K562 (cell line): ENCODE results near the gene R3HDM2. TPM values are rescaled to one million over a fixed set of nuclear protein-coding genes. Genes with fewer than 3 reads are reported as not detected.

ENCODE experiments used
- DNMT1 ChIP-seq: fragments of 450-650 bp; IDR thresholded peaks from 2 replicates; pipeline ENCODE4 v1.6.1; 2016; ENCODE audit warnings: antibody characterized with exemption, mild to moderate bottlenecking
- HOXB6 ChIP-seq: fragments of 250-450 bp; sonication (Bioruptor Pico); IDR thresholded peaks from 2 replicates; pipeline ENCODE4 v1.5.1; 2022; ENCODE audit warnings: mild to moderate bottlenecking, borderline replicate concordance
- IRF1 ChIP-seq: sonication (generic); formaldehyde crosslinking; IDR thresholded peaks from 2 replicates; pipeline ENCODE4 v1.8.0; 2022; ENCODE audit warnings: missing genetic modification reagents, mild to moderate bottlenecking, borderline replicate concordance
- KDM2B ChIP-seq: fragments of 250-450 bp; sonication (Bioruptor Pico); IDR thresholded peaks from 2 replicates; pipeline ENCODE4 v1.8.0; 2021; ENCODE audit warnings: mild to moderate bottlenecking, moderate library complexity
- MEF2D ChIP-seq: conservative IDR thresholded peaks from 2 replicates; pipeline ENCODE4 v1.6.1; 2016; ENCODE audit warnings: low read depth, missing genetic modification characterization, missing compliant biosample characterization
- MEIS2 ChIP-seq: fragments of 450-650 bp; IDR thresholded peaks from 2 replicates; pipeline ENCODE4 v1.6.1; 2014; ENCODE audit warnings: mild to moderate bottlenecking; ENCODE audit not compliant: partially characterized antibody
- NFIC ChIP-seq: fragments of 450-650 bp; IDR thresholded peaks from 2 replicates; pipeline ENCODE4 v1.6.1; 2017; ENCODE audit warnings: mild to moderate bottlenecking, inconsistent platforms
- NR4A1 ChIP-seq, 2 experiments: fragments of 250-450 bp in 1 of 2; fragments of 450-650 bp in 1 of 2; sonication (Bioruptor Pico) in 1 of 2; IDR thresholded peaks; 2 replicates each; pipeline versions ENCODE4 v1.4.0 to v1.6.1; 2016 to 2020; ENCODE audit warnings: mild to moderate bottlenecking in 2 of 2, missing compliant biosample characterization in 1 of 2, missing genetic modification characterization in 1 of 2, moderate library complexity in 1 of 2
- POLR2AphosphoS2 ChIP-seq: IDR thresholded peaks from 2 replicates; pipeline ENCODE4 v1.6.1; 2012; ENCODE audit warnings: low read length, improper control_type of control experiment
- RBM34 ChIP-seq: fragments of 200-400 bp; formaldehyde crosslinking; IDR thresholded peaks from 2 replicates; pipeline ENCODE4 v1.6.1; 2018; ENCODE audit warnings: low read length, borderline replicate concordance; ENCODE audit not compliant: insufficient read depth
- SAFB ChIP-seq: fragments of 200-400 bp; formaldehyde crosslinking; IDR thresholded peaks from 2 replicates; pipeline ENCODE4 v1.6.1; 2017; ENCODE audit warnings: low read depth, low read length, borderline replicate concordance
- SRSF1 ChIP-seq: fragments of 200-400 bp; formaldehyde crosslinking; IDR thresholded peaks from 2 replicates; pipeline ENCODE4 v1.6.1; 2017; ENCODE audit warnings: mild to moderate bottlenecking, low read depth, low read length, moderate library complexity
- TAL1 ChIP-seq: fragments of 450-650 bp; IDR thresholded peaks from 2 replicates; pipeline ENCODE4 v1.6.1; 2016; ENCODE audit warnings: mild to moderate bottlenecking
- ZC3H8 ChIP-seq: fragments of 450-650 bp; IDR thresholded peaks from 2 replicates; pipeline ENCODE4 v1.6.1; 2017
- ZNF175 ChIP-seq: fragments of 200-800 bp; sonication (Bioruptor generic); IDR thresholded peaks from 2 replicates; pipeline ENCODE4 v1.6.1; 2016; ENCODE audit warnings: low read depth, mild to moderate bottlenecking, missing genetic modification characterization, missing compliant biosample characterization
- ZNF217 ChIP-seq: sonication (generic); formaldehyde crosslinking; IDR thresholded peaks from 2 replicates; pipeline ENCODE4 v1.8.0; 2022; ENCODE audit warnings: mild to moderate bottlenecking, missing genetic modification reagents
- ZNF561 ChIP-seq: fragments of 450-650 bp; formaldehyde crosslinking; conservative IDR thresholded peaks from 2 replicates; pipeline ENCODE4 v1.4.0; 2020; ENCODE audit warnings: mild to moderate bottlenecking, moderate library complexity
- ZNF766 ChIP-seq: fragments of 200-800 bp; sonication (Bioruptor generic); conservative IDR thresholded peaks from 2 replicates; pipeline ENCODE4 v1.6.1; 2016; ENCODE audit warnings: missing genetic modification characterization, missing compliant biosample characterization
- polyA plus RNA-seq, 8 experiments: library from polyadenylated mRNA; depleted of rRNA in 4 of 8; stranded (reverse) in 5 of 8; unstranded in 3 of 8; fragments of >200 nt; fragmentation: Nextera tagmentation in 2 of 8; fragmentation: Illumina TruSeq in 1 of 8; extraction: Ambion mirVana in 2 of 8; extraction: Trizol in 1 of 8; gene quantifications; 2 replicates each; pipeline versions ENCODE4 v1.2.1 to v1.2.3, GENCODE V29; 2011 to 2014; ENCODE audit warnings: inconsistent platforms in 1 of 8, missing spikeins in 1 of 8
- total RNA-seq, 7 experiments: library from RNA; depleted of rRNA in 6 of 7; stranded (reverse); fragments of >200 nt in 6 of 7; fragmentation: Illumina TruSeq in 2 of 7; extraction: Trizol in 2 of 7; gene quantifications; 2 replicates each; pipeline versions ENCODE4 v1.2.1 to v1.2.3, GENCODE V29; 2011 to 2021; ENCODE audit warnings: low replicate concordance in 1 of 7
- TF ChIP-seq, protein P1 (sequence below): fragments of 250-450 bp; sonication (Bioruptor Pico); IDR thresholded peaks from 2 replicates; pipeline ENCODE4 v1.5.0; 2020; ENCODE audit warnings: mild to moderate bottlenecking, borderline replicate concordance
- TF ChIP-seq, protein P2 (sequence below), 2 experiments: fragments of 450-650 bp; IDR thresholded peaks; 2 replicates each; pipeline ENCODE4 v1.6.1; 2016

Gene R3HDM2
- total and polyA plus RNA-seq, 9 of the 15 experiments (the other 6 are each of a cell fraction or from before 2014, with no cell fraction given): 3.3 to 18.8 (median 9.0) TPM

DNA sequence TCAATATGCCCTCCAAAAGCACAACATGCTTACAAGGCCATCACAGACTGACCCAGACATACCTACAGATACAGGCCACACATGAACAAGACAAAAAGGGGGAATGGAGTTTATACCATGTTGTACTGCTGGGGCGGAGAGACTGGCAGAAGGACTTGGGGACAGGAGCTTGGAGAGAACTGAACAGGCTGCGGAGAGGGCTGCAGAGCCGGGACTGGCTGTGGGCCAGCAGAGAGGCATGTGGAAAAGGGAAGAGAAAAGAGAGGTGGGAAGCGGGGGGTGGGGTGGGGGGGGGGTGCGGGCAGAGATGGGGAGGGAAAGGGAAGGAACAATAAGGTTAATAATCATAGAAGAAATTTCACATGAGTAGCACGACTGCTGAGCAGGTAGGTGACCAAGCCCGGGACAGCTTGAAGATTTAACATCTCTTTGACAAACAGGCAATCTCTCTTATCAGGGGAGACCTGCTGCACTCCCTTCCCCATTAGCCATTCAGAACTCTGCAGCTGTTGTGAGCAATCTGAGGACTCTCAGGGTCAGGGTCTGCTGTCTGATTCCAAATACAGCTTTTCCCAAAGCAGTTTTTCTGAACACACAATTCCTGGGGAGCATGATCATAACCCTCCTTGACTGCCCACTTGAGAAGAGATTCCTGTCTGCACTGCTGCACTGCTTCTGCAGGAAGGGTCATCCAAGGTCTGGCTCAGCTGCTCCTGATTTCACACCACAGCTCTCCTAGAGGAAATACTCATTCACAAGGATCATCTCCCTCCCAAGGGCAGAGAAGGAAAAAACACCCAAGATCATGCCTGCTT, 158.3 kb downstream of the R3HDM2 start (continued):
- TF ChIP-seq MEIS2 (peak; percentile 77), NFIC (peak; percentile 45; the same call in 1 of the 2 replicates), POLR2AphosphoS2 (no peak), NR4A1 (CRISPR knock-in tag; IDR thresholded peaks at IDR 0.05) (no peak), NR4A1 (tag; IDR thresholded peaks at IDR 0.05) (no peak), ZNF766 (CRISPR knock-in tag) (no peak), RBM34 (no peak), SRSF1 (no peak), ZNF217 (CRISPR knock-in tag) (no peak), TAL1 (peak; percentile 64), MEF2D (tag) (no peak), ZC3H8 (no peak), HOXB6 (CRISPR knock-in tag) (no peak), ZNF561 (no peak), ZNF175 (no peak), DNMT1 (no peak), SAFB (no peak), KDM2B (CRISPR knock-in tag) (no peak), IRF1 (CRISPR knock-in tag) (no peak)
- TF ChIP-seq, protein P1, sequence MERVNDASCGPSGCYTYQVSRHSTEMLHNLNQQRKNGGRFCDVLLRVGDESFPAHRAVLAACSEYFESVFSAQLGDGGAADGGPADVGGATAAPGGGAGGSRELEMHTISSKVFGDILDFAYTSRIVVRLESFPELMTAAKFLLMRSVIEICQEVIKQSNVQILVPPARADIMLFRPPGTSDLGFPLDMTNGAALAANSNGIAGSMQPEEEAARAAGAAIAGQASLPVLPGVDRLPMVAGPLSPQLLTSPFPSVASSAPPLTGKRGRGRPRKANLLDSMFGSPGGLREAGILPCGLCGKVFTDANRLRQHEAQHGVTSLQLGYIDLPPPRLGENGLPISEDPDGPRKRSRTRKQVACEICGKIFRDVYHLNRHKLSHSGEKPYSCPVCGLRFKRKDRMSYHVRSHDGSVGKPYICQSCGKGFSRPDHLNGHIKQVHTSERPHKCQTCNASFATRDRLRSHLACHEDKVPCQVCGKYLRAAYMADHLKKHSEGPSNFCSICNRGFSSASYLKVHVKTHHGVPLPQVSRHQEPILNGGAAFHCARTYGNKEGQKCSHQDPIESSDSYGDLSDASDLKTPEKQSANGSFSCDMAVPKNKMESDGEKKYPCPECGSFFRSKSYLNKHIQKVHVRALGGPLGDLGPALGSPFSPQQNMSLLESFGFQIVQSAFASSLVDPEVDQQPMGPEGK (CRISPR knock-in tag): no peak
- TF ChIP-seq, protein P2, sequence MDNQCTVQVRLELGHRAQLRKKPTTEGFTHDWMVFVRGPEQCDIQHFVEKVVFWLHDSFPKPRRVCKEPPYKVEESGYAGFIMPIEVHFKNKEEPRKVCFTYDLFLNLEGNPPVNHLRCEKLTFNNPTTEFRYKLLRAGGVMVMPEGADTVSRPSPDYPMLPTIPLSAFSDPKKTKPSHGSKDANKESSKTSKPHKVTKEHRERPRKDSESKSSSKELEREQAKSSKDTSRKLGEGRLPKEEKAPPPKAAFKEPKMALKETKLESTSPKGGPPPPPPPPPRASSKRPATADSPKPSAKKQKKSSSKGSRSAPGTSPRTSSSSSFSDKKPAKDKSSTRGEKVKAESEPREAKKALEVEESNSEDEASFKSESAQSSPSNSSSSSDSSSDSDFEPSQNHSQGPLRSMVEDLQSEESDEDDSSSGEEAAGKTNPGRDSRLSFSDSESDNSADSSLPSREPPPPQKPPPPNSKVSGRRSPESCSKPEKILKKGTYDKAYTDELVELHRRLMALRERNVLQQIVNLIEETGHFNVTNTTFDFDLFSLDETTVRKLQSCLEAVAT (IDR thresholded peaks at IDR 0.05): no peak
